GM19468 (cell line): ENCODE measurements around the gene NPC1L1.

Experiments
- ATAC-seq: cut with Tn5 transposase; IDR thresholded peaks from one replicate; pipeline ENCODE4 v1.9.1; 2021; ENCODE audit warnings: mild to moderate bottlenecking, moderate library complexity, moderate number of reproducible peaks; ENCODE audit not compliant: unreplicated experiment; ENCODE audit errors: extremely low read depth

NPC1L1 gene

DNA sequence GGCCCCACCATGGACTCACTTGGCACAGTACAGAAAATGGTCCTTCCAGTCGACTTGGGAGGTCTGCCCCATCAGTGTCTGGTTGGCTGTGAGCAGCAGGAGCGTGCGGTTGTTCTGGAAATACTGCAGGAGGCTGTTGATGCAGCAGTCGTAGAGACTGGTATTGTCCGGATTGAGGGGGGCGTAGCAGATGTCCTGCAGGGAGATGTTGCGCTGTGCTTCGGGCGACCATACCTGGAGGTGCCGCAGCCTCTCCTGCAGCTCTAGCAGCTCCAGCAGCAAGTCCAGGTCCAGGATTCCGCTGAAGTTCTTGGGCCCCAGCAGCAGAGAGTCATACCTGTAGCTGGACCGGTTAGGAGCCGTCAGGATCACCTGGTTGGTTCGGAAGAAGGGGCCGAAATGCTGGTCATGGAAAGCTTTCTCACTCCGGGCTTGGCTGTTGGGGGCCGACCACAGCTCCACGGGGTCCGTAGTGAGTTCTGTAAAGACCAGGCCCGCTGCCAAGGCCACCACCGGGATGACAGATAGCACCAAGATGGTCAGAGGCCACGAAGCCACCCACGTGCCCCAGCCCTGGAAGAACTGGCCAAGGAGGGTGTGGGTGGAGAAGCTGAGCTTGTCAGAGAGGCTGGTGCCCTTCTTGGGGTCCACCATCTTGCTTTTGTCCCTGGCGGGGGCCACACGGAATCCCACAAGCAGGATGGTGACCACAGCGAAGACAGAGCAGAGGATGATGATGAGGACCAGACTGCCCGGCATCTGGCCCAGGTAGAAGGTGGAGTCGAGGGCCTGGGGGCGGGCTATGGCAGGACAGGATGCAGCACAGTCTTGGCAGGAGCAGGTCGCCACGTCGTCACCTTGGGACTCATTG, 2.1 kb downstream of the NPC1L1 start:
- ATAC-seq, result no peak

- no peak for ATAC-seq
Observed at GRCh38 chr7:44538093-44538797, 2.9 kb downstream of the NPC1L1 start.

DNA sequence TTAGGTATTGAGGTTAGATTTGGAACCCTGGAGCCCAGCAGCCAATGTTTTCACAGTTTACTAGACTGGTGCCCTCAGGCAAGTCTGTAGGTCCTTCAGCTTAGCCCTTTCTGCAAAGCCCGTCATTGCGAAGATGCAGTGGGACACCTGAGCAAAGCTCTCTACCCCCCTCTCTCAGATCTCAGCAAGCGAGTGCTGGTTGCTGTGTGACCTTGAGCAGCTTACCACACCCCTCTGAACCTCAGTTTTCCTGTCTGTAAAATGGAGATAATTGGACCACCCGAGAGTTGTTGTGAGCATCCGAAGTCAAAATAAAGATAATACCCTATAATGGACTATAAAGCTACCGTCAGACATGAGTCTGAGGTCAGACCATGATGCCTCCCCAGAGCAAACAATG, 3.7 kb downstream of the NPC1L1 start:
- ATAC-seq, result no peak

DNA sequence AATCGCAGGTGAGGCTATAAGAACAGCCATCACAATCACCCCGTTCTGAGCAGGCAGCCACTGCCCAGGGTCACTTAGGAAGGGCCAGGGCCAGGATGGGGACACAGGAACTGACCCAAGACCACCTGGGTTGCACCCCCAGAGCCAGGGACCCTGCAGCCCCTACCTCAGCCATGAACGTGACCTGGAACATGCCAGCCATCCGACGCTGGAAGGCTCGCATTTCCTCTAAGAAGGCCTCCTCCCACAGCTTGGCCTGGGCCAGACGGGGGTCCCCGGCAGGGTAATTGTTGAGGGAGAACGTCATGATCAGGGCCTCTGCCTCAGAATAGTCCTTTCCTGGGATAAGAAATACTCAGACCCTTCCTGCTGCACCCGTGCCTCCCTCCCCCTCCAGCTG, 5.0 kb downstream of the NPC1L1 start:
- ATAC-seq, result no peak

GRCh38 chr7:44535348-44536064, 5.6 kb downstream of the NPC1L1 start:
- no peak for ATAC-seq

GRCh38 chr7:44534501-44534900, 6.6 kb downstream of the NPC1L1 start:
- ATAC-seq, result no peak

- ATAC-seq, result no peak
Observed at GRCh38 chr7:44534087-44534486, 7.0 kb downstream of the NPC1L1 start.

- no peak for ATAC-seq
Observed at GRCh38 chr7:44533301-44534055, 7.7 kb downstream of the NPC1L1 start.

DNA sequence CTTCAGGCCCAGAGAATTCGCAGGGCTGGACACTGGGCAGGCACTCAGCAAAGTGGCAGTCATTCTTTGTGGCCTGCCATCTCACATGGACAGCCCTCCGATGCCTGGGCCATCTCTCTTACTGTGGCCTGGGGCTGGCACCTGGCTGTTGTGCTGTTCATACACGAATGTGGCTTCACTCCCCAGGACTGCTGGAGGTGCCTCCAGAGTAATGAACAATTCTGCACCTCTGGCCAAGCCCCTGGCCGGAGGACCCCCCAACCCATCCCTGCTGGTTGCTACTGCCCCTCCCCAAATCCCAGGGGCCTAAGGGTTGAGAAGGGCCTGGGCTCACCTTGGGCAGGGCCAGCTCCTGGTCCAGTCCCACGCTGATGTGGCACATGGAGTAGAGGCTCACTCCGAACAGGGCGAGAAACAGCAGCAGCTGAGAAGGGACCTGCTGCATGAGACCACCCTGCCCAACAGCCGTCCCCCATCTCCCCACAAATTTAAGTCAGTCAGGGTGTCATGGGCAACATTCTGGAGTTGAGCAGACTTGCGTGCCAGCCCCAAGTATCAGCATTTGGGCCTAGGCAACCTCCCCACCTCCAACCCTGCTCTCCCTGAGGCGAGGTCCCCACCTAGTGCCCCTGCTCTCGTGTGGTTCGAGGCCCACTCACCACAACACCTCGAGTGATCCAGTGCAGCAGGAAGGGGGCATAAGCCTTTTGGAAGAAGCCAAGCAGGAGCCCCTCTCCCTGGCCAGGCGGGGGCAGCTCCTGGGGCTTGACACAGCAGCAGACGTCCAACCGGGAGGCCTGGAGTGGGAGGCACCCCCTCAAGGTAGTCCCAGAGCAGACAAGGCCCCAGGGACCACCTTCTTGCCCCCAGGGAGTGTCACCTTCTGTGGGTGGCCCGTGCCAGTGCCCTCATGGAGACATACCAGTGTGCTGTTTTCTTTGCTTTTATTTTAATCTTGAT, 9.4 kb downstream of the NPC1L1 start:
- no peak for ATAC-seq

DNA sequence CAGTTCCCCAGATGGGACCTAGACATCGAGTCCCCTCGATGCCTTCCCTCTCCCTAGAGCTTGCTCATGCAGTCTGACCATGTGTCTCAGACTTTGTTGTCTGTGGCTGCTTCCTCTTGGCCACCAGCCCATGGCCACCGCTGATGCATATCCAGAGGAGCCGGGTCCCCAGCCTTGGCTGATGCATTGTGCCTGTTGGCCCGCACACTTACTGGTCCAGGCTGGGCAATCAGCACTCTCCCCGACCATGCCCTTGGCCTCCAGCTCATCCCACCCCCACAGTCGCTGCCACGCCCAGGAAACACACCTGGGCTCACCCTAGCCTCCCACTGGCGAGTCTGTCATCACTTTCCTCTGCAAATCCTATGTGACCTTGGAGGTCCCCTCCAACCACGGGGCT, 10.1 kb downstream of the NPC1L1 start:
- ATAC-seq, result no peak

DNA sequence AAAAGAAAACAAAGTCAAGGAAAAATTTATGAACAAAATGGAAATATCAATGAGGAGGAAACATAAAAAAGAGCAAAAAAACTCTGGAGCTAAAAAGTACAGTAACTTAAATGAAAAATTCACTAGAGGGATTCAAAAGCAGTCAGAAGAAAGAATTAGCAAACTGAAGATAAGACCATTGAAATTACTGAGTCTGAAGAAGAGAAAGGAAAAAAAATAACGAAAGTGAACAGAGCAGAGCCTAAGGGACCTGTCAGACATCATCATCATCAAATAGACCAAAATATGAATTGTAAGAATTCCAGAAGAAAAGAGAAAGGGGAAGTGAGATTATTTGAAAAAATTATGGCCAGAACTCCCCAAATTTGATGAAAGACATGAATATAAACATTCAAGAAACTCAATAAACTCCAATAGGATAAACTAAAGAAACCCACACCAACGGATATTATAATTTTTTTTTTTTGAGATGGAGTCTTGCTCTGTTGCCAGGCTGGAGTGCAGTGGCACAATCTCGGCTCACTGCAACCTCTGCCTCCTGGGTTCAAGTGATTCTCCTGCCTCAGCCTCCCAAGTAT, 16.2 kb downstream of the NPC1L1 start:
- no peak for ATAC-seq

GRCh38 chr7:44522315-44522714, 18.8 kb downstream of the NPC1L1 start:
- ATAC-seq, result no peak

DNA sequence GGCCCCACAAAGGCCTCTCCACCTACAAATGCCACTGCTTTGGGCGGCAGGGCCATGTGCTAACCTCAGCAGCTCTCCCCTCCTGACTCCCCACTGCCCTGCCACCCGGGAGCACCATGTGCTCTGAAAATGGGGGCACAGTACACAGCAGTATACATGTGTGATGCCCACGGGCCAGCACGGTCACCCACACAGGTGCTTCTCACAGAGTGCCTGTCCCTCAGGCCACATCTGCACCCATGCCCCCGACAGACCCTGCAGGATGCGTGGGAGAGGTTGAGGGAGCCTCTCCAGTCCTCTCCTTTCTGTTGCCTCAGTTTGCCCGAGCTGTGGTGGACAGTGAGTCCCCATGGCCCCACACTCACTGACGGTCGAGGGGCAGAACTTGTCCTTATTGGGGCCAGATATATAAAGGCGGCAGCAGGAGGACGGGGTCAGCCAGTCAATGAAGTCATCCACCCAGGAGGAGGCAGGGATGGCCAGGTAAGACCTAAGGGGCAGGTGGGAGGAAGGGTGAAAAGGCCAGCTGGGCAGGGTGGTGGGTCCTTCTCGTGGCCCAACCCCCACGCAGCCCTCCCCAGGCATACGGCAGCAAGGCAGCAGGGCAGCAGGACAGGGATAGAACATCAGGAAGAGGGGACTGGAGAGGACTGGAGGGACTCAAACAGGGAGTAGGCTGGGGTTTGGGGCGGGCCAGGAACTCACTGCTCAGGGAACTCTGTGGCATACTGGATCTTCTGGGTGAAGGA, 19.6 kb downstream of the NPC1L1 start:
- no peak for ATAC-seq

- no peak for ATAC-seq
Observed at GRCh38 chr7:44520574-44520973, 20.6 kb downstream of the NPC1L1 start.

- no peak for ATAC-seq
Observed at GRCh38 chr7:44519546-44519945, 21.6 kb downstream of the NPC1L1 start.

DNA sequence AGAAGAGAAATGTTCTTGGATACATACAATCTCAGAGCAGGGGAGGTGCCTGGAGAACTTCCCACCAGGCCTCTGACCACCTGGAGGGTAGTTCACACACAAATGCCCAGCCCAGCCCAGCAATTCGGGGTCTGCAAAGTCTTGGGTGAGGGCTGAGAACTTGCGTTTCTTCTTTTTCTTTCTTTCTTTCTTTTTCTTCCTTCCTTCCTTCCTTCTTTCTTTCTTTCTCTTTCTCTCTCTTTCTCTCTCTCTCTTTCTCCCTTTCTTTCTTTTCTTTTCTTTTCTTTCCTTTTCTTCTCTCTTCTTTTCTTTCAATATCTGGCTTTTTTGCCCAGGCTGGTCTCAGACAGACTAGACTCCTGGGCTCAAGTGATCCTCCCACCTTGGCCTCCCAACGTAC, 22.4 kb downstream of the NPC1L1 start:
- no peak for ATAC-seq

GRCh38 chr7:44517175-44517574, 24.0 kb downstream of the NPC1L1 start:
- no peak for ATAC-seq

DNA sequence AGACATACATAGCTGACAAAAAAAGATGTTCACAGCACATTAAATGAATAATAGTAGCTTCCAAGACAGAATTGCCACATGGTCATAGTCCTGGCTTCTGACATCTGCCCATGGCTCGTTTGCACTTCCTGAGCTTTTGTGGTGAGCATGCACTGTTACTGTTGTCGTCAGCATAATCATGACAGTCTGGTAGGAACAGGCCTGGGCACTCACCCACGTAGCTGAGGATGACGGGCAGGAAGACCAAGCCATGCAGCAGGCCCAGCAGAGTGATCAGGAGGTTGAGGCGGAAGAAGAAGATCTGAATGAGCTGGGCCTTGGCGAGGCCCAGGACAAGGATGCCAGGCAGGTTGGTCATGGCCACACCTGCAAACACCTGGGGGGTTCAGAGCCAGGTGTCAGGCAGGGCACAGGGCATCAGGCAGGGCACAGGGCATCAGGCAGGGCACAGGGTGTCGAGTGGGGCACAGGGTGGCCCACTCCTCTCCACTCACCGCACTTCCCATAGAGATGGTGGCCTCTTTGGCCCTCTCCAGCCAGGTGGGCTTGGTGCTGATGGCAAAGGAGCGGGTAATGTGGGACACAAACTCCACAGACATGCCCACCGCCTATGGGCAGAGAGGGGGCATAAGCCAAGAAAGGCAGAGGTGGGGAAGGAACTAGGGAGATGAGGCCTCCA, 25.4 kb downstream of the NPC1L1 start:
- ATAC-seq, result no peak
